ENCODE measurements around the gene COMMD7. TPM values are rescaled to one million over a fixed set of nuclear protein-coding genes. Genes with fewer than 3 reads are reported as not detected.
A peak's percentile ranks its signal among the peaks of the same experiment; 100 is the strongest.

The COMMD7 gene
- total and polyA plus RNA-seq, 9 of the 15 experiments (the other 6 are each of a cell fraction or from before 2014, with no cell fraction given), result 11.9 to 69.1 (median 34.7) TPM

GRCh38 chr20:32761831-32762753, 18.8 kb upstream of the COMMD7 start, which contains the start of gene DNMT3B (continued):
- peak in 2 of 3 experiments; percentile 47 to 67; a peak in 4 of 6 replicates for TF ChIP-seq CTCF (IDR thresholded peaks at IDR 0.05 in 2 of 3, conservative IDR thresholded peaks at IDR 0.05 in 1 of 3; ENCODE audit: insufficient read depth in 2 of 3, low read depth in 1 of 3, low read length in 3 of 3)
- no peak for TF ChIP-seq LCOR (CRISPR knock-in tag; IDR thresholded peaks at IDR 0.05)
- 0 out of 2 replicates have a peak, but pooled peaks have one; percentile 41 for TF ChIP-seq TCF7 (IDR thresholded peaks at IDR 0.05; ENCODE audit: borderline replicate concordance)
- no peak for TF ChIP-seq ZNF146 (CRISPR knock-in tag; IDR thresholded peaks at IDR 0.05; ENCODE audit: unreplicated experiment)
- TF ChIP-seq ZNF518B (CRISPR knock-in tag; IDR thresholded peaks at IDR 0.05), result no peak
- TF ChIP-seq GTF3C2 (IDR thresholded peaks at IDR 0.05; ENCODE audit: borderline replicate concordance, extremely low read depth, insufficient read length), result no peak
- TF ChIP-seq SRSF7 (optimal IDR thresholded peaks at IDR 0.05; ENCODE audit: low read depth, low read length), result no peak
- peak in 1 of 2 experiments; percentile 55; a peak in 1 of 4 replicates for TF ChIP-seq MLLT1 (IDR thresholded peaks at IDR 0.05)
- no peak for TF ChIP-seq HOMEZ (CRISPR knock-in tag; IDR thresholded peaks at IDR 0.05)
- peak; percentile 90 for TF ChIP-seq RBBP5 (IDR thresholded peaks at IDR 0.05; ENCODE audit: borderline replicate concordance, insufficient read depth, low read length, poor library complexity, severe bottlenecking)
- TF ChIP-seq HIVEP1 (CRISPR knock-in tag; IDR thresholded peaks at IDR 0.05), result 0 out of 2 replicates have a peak, but pooled peaks have one; percentile 55
- no peak for TF ChIP-seq WHSC1 (IDR thresholded peaks at IDR 0.05; ENCODE audit: low read length)
- TF ChIP-seq PHF20 (IDR thresholded peaks at IDR 0.05; ENCODE audit: partially characterized antibody), result no peak
